Measurements from ENCODE around the gene DYNC2I2.
A peak's percentile ranks its signal among the peaks of the same experiment; 100 is the strongest.
"Not testable (repeated sequence)": the region's sequence is repeated elsewhere in the genome, so short reads cannot be mapped to it uniquely, and the experiment has no call there.

DYNC2I2 gene

DNA sequence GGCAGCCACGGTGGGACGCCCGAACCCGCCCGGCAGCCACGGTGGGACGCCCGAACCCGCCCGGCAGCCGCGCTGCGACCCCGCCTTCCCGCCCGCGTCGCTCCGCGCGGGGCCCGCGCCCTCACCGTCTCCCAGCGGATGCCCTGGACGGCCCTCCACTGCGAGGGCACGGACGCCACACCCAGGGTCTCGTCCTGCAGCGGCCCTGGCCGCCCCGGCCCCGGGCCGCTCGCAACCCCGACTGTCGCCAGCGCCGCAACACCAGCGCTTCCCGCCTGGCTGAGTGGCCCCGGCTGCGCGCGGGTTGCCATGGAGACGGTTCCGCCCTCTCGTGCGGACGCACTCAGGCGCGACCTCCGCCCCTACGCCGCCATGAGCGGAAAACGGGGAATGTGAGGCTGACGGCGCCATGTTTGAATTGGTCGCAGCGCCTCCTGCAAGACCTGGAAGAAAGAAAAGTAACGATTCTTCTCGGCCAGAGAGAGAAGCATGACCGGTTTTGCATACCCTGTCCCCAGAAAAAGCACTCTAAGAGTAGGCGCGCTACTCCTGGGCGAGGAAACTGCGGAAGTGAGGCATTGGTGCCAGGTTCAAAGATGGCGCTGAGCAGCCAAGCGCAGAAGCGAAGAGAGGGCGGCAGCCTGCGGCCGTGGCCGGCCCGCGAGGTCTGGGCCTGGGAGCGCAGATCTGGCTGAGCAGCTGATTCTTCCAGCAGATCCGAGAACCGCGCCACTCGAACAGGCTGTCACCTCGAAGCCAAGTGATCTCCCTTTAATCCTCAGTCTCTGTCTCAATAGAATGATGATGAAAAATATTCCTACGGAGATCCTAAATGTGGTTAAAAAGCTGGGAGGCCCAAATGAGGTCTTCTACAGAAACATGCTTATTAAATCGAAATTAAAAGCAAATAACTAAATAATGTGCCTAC is at the start of gene DYNC2I2:
TSS of gene DYNC2I2 (minus strand) at position 432 of the 928 bp plus-strand sequence. CDS start at position 311, 121 bp downstream.
- peak; percentile 95 to 98 for DNase-seq

DNA sequence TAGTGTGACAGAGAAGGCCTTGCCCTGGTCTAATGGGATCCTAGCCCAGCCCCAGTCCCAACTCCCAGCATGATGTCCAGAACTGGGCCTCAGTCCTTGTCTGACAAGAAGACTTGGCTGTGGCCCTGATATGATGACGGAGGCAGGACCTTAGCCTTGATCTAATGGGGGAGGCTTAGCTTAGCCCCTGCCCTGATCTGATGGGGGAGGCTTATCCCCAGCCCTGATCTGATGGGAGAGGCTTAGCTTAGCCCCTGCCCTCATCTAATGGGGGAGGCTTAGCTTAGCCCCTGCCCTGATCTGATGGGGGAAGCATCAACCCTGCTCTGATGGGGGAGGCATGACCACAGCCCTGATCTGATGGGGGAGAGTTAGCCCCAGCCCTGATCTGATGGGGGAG is 49.4 kb upstream of the DYNC2I2 start:
- no peak for DNase-seq

DNA sequence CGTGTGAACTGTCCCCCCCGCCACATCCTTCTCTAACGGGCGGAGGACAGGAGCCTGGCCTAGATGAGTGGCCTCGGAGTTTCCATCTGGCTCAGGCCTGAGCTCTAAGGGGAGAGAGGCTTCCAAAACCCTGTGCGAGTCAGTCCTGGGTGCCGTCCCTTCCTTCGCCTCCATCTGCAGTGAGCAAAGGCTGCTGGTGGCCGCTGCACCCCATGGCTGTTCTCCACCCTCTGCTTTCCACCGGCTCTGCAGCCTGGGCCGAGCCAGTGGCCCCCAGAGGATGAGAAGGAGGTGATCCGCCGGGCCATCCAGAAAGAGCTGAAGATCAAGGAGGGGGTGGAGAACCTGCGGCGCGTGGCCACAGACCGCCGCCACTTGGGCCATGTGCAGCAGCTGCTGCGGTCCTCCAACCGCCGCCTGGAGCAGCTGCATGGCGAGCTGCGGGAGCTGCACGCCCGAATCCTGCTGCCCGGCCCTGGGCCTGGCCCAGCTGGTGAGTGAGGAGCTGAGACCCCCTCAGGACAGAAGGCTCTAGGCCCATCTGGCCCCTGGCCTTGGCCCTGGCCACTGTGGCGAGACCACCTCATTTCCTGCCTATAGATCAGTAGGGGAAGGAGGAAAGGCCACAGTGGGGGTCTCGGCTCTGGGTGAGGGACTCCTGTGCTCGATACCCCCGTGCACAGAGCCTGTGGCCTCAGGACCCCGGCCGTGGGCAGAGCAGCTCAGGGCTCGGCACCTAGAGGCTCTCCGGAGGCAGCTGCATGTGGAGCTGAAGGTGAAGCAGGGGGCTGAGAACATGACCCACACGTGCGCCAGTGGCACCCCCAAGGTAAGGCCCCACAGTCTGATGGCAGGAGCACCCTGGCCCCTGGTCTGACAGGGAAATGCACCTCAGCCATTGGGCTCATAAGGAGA is 48.7 kb upstream of the DYNC2I2 start:
- DNase-seq, result no peak

DNA sequence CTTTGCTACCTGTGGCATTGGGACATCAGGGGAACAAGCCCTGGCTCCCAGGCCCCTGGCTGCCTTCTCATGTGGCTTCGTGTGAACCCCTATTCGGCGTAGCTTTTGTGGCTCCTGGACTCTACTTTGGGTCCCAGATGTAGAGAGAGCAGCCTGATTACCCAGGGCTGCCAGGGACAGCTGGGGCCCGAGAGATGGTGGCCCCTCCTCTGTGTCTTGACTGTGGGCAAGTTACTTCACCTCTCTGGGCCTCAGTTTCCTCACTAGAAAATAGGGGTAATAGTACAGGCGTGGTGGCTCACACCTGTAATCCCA is 47.7 kb upstream of the DYNC2I2 start:
- no peak for DNase-seq

DNA sequence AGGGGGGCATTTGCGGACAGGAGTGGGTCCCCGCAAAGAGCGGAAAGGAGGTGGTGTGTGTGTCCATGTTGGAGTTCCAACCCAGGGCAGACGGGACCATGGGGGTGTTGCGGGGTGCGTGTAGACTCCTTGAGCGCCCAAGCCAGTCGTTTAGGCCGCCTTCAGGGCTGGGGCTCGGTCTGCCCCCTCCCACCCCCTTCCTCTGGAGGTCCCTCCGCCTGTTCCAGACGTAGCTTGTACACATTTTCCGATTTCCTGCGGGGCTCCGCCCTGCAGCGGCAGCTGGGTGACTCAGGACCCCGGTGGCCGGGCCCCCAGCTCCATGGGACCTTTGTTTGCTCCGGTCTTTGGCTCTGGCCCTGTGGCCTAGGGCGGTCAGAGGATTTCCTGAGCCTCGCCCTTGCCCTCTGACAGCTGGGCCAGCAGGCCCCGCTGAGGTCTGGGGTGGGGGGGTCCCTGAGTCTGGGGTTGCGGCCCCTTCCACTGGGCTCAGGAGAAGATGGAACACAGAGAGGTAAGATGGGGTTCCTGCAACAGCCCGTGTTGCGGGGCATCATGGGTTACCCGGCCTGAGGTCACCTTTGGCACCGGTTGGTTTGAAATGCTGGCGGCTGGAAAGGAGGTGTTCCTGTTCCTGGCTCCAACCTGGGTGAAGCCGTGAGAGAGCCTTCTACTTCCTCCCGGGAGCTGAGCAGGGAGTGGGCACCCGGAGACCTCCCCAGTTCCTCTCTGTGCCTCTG is 47.1 kb upstream of the DYNC2I2 start:
- peak in 1 of 2 experiments; percentile 45 for DNase-seq

DNA sequence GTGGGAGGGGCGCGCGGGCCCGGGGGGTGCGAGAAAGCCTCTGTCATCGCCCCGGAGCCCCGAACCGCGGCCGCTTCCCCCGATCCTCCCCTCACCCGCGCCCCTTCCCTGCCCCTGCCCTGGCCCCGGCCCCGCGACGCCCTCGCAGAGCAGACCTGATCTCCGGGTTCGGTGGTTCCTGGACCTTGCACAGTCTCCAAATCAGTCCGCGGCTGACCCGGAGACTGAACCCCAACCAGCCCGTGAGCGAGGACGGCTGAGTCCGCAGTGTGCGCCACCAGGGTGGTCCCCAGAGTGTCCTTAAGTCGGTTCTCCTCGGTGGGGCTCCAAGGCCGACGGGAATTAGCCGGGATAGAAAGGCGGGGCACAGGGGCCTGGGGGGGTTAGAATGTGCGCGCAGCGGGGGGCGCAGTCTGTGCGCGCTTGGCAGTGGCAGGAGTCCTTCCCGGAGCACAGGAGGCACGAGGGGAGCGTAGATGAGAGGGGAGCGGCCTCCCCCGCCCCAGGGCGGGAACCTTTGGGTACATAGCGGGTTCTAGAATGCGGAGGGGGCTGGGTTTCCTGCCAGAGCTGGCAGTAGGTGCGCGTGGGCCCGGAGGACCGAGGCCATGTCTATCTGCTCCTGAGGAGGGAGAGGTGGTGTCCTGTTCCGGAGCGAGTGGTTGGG is 46.4 kb upstream of the DYNC2I2 start:
- peak; percentile 35 to 40 for DNase-seq

DNA sequence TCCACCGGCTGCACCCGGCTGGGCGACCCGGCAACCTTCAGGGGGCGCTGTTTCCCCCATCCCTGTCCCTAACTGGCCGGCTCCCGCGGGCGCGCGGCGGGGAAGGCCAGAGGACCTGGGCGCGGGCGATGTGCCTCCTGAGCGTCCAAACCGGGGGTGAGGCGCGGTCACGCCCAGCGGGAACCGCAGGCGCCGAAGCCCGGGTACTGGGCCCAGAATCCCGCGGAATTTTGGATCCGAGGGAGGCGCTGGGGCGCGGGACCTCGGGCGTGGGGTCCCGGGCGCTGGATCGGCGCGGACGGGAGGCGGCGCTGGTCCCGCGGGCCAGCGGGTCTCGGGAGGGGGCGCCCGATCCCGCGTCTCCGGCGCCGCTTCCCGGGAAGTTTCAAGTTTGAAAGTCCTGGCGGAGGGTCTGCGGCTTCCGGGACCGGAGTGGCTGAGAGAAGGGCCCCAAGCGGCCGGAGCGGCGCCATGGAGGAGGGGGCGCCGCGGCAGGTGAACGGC is 45.9 kb upstream of the DYNC2I2 start, which contains the start of gene PKN3:
TSS of gene PKN3 (plus strand) at position 59 of the 504 bp plus-strand sequence. CDS start at position 472, 413 bp downstream.
- DNase-seq, result peak; percentile 71 to 88

DNA sequence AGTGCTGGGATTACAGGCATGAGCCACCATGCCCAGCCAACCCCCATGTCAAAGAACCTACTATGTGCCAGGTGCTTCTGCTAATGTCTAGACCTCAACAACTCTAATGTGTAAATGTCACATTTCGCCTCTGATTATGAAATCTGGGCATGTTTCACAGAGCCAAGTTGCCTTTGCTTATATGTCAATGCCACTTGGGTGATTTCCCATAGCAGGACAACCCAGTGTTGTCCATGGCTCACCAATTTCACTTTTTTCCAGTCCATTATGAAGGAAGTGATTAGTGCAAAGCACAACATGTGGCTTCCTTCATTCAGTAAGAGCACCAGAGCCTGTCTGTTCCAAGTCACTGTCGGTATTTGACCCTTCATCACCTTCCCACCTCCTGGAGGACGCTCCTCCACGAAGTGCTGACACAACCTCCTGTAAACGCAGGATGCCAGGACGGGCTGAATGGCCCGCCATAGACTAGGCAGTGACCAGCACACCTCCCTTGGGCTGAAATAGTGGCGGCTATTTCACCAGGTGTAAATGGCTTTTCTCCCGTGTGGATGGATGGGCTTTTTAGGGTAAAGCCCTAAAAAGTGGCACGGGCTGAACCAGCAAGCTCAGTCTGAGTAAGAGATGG is 44.7 kb upstream of the DYNC2I2 start:
- DNase-seq, result no peak

DNA sequence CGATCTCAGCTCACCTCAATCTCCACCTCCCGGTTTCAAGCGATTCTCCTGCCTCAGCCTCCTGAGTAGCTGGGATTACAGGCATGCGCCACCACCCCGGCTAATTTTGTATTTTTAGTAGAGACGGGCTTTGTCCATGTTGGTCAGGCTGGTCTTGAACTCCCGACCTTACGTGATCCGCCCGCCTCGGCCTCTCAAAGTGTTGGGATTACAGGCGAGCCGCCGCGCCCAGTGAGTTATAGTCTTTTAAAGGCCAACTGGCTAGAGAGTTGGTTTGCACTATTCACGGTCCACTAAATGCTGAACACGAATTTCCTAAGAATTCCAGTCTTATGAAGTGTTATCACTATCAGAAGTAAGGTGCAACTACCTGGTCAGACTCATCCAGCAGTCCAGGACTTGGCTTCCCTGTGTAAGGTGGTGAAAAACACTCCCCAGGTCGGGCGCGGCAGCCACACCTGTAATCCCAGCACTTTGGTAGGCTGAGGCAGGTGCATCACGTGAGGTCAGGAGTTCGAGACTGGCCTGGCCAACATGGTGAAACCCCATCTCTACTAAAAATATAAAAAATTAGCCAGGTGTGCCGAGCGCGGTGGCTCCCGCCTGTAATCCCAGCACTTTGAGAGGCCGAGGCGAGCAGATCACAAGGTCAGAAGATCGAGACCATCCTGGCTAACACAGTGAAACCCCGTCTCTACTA is 42.6 kb upstream of the DYNC2I2 start:
- not testable (repeated sequence) for DNase-seq

DNA sequence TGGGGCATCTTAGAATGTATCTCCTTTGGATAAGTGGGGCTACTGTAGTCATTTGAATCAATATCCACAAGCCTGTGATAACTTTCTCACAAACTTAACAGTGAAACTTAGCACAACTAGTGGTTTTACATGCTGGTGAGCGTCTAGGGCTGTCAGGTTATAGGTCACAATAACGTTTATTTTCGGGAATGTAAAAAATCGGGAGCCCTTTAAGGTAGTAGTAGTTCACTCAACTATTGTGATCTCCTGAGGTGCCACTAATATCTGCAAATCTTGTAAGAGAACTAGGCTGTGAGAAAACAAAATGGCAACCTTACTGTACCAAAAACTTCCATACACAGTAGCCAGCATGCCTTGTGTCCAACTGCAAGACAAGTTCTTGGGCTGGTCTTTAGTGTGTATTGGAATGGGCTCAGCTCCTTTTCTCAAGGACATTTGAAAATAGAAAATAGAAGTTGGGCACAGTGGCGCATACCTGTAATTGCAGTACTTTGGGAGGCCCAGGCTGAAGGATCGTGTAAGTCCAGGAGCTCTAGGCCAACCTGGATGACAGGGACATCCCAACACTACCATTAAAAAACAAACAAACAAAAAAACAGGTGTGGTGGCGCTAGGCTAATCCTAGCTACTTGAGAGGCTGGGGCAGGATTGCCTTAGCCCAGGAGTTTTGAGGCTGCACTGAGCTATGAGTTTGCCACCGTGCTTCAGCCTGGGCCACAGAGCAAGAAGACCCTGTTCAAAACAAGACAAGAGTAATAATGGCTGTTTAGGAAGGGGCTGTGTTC is 40.5 kb upstream of the DYNC2I2 start:
- no peak for DNase-seq

DNA sequence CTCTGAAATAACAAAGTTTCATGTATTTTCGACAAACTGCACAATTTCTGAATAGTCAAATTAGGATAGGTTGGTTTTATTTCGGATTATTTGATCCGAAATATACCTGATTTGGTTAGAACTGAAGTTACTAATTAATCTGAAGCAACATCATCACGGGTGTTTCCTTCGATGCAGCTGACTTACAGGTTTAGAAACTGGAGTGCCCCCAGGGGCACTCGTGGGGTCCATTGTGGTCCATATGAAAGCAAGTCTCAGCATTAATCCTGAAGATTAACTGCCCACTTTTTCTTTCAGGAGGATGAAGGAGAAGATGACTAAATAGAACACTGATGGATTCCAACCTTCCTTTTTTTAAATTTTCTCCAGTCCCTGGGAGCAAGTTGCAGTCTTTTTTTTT is 37.7 kb upstream of the DYNC2I2 start:
- no peak for DNase-seq

DNA sequence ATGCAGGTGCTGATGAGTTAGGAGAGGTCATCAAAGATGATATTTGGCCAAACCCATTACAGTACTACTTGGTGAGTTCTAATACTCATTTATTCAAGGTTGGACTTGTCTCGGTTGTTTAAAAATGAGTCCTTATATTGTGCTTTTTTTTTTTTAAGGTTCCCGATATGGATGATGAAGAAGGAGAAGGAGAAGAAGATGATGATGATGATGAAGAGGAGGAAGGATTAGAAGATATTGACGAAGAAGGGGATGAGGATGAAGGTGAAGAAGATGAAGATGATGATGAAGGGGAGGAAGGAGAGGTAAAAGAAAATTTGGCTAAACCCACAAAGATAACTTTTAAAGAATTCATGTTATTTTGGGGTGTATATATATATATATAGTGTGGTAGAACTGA is 37.1 kb upstream of the DYNC2I2 start:
- DNase-seq, result not testable (repeated sequence)

DNA sequence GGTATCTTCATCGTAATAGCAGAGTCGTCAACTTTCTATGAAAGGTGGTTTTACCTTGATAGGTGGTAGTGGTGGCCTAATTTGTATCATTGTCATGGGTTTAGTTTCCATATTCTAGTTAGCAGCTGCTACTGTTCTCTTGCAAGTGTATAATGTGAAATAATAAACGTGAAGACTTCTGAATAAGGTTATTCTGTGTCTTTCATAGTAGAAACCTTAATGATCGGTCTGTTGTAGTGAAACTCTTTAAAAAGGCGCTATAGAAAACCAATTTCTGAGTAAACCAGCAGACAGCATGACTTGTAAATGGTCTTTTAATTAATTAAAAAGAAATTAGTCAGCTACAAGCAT is 34.0 kb upstream of the DYNC2I2 start:
- DNase-seq, result no peak

DNA sequence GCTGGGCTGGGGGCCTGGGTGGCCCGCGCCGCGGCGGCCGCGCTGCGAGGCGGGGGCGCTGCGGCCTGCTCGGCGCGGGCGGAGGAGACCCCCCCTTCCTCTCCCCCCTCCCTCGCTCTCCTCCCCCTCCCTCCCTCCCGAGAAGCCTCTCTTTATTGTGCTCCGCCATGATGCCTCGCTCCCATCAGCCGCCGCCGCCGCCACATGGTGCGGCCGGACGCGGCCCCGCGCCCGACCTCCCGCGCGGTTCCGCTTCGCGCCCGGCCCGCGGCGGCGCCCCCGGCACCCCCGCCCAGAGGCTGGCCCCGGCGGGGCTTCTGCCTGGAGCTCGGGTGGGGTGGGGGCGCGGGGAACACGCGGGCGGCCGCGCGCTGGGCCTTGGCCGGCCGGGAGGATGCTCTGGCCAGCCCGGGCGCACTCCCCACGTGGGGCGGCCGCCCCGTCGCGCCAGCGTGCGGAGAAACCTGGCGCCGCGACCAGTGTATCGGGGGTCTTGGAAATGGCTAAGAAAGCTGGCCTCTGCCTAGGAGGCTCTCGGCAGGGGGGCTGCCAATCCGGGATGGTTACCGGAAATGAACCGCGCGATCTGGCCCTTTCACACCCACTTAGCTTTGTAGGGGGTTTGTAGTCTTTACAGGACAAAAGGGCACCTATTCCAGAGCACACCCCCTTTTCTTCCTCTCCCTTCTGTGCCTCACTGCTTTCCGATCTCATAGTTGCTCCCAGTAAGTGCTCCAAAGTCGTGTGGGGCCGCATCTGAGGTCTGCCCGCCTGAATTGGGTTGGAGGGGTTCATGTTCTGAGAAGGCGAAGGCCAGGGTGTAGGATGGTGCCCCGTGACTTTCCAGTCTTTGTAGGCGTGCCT is 33.4 kb upstream of the DYNC2I2 start:
- DNase-seq, result peak; percentile 49 to 57

DNA sequence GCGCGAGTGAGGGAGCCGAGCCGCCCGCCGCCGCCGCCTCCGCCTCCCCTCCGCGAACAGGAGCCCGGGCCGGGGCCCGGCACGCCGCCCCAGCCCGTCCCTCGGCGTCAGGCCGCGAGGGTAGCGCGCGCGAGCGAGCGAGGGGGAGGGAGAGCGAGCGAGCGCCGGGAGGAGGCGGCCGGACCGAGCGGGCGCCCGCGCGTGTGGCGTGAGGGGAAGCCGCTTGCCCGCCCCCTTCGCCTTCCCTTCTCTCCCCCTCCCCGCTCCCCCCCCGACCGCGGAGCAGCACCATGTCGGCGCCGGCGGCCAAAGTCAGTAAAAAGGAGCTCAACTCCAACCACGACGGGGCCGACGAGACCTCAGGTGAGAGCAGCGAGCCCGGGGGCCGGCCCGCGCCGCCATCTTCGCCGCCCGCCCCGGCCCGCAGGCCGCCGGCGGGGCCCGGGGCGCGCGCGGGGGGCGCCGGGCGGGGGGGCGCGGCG is 32.7 kb upstream of the DYNC2I2 start:
- peak in 1 of 2 experiments; percentile 56 for DNase-seq

DNA sequence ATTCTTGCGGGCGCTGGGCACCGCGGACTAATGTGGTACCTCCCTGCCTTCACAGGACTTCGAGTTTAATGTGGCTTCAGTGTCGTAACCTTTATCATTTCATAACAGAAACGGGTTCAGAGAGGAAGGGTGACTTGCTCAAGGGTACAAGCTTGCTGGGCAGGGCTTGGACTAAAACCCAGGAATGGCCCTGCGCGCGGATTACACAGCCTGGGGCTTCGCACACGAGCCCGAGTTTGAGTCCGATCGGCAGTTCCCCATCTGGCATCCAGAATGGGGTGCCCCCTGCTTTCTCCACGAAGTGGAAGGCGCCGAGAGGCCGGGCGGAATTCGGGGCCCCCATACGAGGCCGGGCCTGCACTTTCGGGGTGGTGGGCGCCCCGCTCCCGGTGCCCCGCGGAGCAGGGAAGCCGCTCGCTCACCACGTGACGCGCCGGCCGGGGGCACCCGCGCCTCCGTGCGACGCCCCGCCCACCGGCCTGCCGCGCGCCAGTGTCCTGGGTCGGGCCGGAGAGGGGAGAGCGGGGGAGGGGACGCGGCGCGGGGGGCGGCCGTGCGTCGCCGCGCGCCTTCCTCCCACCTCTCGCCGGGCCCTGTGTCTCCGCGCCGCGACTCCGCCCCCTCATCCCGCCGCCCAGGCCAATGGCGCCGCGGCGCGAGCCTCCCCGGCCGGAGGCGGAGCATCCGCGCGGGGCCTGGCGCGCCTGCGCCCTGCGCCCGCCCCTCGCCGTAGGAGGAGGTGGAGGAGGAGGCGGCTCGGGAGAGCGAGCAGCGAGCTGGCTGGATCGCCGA is 32.0 kb upstream of the DYNC2I2 start, which contains the start of gene SET:
TSS of gene SET (plus strand) at position 722 of the 792 bp plus-strand sequence. CDS start 361 bp downstream, outside the sequence.
- DNase-seq, result peak; percentile 93 to 95

DNA sequence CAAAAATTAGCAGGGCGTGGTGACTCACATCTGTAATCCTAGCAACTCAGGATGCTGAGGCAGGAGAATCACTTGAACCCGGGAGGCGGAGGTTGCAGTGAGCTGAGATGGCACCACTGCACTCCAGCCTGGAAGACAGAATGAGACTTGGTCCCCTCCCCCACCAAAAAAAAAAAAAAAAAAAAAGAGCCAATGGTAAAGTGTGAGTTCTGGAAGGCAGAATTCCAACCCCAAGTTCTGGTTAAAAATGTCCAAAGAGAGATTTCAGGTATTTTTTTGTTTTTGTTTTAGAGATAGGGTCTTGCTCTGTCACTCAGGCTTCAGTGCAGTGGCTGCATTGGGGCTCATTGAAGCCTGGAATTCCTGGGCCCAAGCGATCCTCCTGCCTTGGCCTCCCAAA is 30.8 kb upstream of the DYNC2I2 start:
- DNase-seq, result no peak
